HG03103 (cell line): ENCODE results near the gene ZNF70.

Experiments
- ATAC-seq: cut with Tn5 transposase; IDR thresholded peaks from one replicate; pipeline ENCODE4 v1.9.1; 2021; ENCODE audit warnings: low read depth; ENCODE audit not compliant: unreplicated experiment

Gene ZNF70

GRCh38 chr22:23779731-23780130 is 28.8 kb upstream of the ZNF70 start:
- no peak for ATAC-seq

GRCh38 chr22:23779083-23779482 is 28.2 kb upstream of the ZNF70 start:
- ATAC-seq: no peak

- ATAC-seq: no peak
Measured at GRCh38 chr22:23778577-23778900, 27.6 kb upstream of the ZNF70 start.

DNA sequence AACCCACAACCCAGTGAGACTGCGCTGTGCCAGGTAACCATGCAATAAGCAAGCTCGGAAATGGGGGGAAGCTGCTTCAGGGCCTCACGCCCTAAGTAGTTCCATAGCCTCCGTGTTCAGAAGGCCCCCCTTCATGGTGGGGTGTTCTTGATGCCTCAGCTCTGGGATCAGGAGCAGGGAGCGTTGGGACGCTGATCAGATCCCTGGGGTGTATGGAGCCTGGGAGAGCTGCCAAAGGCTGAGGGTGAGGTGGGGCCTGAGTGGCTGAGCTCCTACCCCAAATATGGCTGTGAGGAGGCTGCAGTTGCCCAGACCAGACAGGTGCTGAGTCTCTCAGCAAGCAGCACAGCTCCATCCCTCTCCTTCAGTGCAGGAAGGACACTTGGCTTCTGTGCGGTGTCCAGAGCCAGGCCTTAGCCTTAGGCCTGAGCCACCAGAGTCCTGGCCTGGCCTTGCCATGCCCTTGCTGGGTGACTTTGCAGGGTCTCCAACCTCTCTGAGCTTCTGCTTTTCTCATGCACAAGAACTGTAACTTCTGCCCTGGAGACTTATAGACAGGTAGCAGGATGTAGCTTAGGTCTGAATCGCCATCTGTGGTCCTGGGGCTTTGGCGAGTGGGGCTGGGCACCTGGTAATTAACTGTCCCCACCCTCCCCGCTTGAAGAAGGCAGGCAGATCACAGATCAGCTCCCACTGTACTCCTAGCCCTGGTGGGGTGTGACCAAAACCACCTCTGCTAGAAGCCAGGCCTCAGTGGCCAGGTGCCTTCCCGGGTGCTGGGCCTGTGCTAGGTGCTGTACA is 27.1 kb upstream of the ZNF70 start:
- ATAC-seq: no peak

GRCh38 chr22:23775779-23776375 is 25.0 kb upstream of the ZNF70 start:
- no peak for ATAC-seq

DNA sequence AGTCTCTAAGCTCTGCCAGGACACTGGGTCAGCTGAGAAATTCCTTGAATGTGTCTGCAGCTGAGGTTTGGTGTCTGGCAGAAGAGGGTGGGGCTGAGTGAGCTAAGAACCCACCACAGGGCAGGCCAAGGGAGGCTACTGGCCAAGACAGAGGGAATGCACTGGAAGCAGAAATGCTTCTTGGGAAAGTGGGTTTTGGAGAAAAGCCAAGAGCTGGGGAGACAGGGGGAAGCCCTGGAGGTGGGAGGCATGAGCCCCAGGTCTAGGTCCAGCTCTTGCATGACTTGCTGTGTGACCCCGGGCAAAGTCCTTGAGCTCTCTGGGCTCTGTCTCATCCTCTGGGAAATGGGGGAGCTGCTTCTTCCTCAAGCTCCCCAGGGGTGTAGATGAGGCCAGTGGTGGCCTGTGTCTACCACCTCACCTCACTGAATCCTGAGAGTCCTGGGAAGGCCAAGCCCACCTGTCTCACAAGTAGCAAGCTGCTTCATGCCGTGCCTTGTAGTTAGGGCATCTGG is 24.1 kb upstream of the ZNF70 start:
- no peak for ATAC-seq

DNA sequence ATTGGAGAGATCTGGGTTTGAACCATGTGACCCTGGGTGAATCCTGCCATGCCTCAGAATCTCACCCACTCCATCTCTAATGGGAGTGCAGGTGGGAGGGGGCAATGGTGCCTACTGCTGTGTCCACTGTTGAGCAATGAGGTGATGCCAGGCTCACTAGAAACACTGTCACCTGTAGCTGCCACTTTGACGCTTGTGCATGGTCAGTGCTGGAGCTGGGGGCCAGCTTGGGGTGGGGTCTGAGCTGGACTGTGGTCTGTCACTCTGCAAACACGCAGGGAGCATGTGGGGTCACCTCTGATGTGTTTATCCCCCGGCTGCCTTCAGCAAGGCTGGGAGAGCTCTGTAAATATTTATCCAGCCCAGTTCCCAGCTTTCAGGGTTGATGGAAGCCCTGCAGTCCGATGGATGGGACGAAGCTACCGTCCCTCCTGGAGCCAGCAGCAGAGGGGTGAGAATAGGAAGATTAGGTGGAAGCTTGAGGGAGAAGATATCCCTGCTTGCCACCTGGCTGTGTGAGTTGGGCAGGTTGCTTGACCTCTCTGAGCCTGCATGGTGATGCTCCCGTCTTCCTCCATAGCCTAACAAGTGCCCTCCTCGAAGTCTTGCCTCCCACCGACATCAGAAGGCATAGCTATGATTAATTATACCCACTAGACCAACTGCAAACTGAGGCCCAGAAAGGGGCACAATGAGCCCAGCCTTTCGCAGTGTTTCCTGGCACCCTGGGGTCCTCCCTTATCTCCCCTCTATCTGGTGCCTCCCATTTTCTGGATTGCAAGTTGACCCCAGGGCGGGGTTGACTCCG is 23.4 kb upstream of the ZNF70 start:
- no peak for ATAC-seq

DNA sequence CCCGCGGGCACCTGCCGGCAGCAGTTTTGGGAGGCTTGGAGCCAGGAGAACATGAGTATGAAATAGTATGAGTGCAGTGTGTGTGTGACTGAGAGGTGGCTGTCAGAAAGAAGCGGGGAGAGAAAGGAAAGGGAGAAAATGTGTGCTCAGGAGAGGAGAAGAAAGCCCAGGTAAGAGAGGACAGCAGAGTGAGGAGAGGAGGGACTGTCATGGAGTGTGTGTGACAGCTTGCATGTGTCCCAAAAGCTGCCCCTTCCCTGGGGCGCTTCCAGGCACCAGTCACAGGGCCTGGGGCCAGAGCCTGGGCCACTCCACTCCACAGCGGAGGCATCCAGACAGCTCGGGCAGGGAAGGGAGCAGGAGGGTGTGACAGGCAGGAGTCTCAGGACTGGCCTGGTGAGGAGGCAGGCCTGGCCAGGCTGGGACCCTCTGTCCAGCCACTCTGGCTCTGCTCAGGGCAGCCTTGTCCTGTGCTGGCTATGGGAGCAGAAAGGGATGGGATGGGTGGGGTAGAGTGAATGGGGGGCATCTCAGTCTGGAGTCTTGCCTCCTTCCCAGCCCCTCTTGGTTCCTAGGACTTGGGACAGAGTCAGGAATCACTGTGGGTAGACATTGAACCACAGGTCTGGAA is 22.7 kb upstream of the ZNF70 start:
- ATAC-seq: no peak

DNA sequence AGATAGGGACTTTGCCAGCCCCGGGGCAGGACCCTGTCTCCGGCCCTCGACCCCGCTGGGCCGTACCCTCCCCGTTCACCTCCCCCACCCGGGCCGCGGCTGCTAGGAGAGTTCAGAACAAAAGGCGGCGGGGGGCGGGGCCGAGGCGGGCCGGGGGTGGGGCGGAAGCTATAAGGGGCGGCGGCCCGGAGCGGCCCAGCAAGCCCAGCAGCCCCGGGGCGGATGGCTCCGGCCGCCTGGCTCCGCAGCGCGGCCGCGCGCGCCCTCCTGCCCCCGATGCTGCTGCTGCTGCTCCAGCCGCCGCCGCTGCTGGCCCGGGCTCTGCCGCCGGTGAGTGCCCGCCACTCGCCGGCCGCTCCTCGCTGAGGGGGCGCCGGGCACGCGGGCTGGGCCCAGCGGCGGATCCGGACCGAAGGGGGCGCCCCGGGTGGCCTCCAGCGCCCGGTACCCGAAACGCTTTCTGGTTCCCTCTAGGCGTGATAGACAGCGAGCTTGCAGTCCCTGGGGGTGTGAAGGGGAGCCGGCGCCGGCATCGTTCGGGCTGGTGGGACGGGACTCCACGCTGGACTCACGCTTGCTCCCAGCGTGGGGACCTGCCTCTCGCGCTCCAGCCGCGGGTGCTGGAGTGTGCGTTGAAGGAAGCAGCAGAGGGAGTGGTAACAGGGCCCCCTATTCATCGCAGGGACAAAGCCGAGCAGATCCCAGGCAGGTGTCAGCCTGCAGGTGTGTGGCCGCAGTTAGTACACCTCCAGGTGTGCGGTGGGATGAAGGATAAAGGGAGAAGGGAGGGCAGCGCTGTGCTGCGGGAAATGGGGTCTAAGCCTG is 21.9 kb upstream of the ZNF70 start, which contains the start of gene MMP11:
Gene MMP11 (plus strand): TSS at position 201 of the 825 bp plus-strand sequence. CDS start 22 bp downstream, at position 223.
- no peak for ATAC-seq

DNA sequence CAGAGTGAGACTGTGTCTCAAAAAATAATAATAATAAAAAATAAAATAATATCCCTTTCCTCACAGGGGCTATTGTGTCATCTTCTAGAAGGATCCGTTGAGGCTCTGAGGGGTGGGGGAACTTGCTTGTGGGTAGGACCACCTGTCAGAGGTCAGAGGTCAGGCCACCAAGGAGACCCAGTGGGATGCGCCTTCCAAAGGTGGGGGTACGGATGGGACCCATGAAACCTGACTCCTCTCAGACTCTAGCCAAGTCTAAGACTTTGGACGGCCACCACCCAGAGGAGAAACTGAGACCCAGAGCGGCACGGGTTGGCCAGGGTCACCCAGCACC is 21.4 kb upstream of the ZNF70 start:
- ATAC-seq: no peak

GRCh38 chr22:23769321-23769965 is 18.5 kb upstream of the ZNF70 start:
- ATAC-seq: no peak

DNA sequence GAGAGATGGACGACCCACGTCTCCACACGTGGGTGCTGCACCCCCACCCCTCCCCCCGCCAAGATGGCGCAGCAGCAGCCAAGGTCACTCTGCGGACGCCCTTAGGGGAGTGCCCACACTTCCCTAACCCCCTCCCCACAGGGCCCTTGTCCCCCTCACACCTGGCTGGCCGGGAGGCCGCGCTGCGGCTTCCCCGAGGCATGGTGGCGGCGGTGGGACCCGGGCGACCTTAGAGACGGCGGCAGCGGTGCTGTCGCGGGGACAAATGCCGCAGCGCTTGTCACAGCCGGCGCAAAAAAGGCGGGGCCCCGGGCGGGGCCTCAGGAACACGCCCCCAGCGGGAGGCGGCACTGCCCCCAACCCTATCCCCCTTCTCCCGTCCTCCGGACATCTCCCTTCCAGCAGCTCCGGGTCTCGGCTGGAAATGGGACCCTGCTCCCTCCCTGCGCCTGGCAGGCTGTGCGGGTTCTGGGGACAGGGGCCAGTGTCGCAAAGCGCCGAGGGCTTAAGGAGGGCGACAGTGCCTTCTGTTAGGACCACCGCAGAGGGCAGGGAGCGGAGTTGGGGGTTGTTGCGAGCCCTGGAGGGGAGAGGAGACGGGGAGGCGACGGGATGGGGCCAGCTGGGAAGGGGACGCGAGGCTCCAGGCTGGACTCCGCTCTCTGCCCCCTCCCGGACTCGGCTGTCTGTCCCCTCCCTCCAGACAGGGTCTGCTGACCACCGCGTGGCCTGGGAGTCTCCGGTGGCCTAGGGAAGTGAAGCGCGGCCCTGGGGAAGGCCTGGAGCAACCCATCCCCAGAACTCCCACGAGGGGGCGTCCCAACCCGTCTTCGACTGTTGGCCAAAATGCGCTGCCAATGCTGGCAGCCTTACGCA is 17.0 kb upstream of the ZNF70 start, which contains the start of gene CHCHD10:
Gene CHCHD10 (minus strand): TSS at position 300 of the 876 bp plus-strand sequence. CDS start 98 bp downstream, at position 202.
- no peak for ATAC-seq

DNA sequence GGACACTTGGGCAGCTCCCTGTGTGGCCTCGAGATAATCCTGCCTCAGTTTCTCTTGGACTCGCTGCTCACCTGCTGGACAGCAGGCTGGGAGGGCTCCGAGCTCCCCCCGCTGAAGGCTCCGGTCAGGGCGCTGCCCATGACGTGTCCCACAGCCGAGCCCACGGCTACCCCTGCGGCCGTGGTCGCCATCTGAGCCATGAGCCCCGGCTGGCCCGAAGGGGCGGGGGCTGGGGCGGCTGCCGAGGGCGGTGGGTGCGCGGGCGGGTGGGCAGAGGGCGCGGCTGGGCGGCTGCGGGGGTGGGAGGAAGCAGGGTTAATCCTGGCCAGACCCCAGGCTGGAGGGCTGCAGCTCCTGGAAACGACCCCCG is 16.4 kb upstream of the ZNF70 start:
- ATAC-seq: no peak

GRCh38 chr22:23764899-23765881 is 14.3 kb upstream of the ZNF70 start:
- no peak for ATAC-seq

GRCh38 chr22:23763954-23764353 is 13.0 kb upstream of the ZNF70 start:
- no peak for ATAC-seq

- no peak for ATAC-seq
Measured at GRCh38 chr22:23763579-23763945, 12.7 kb upstream of the ZNF70 start.

DNA sequence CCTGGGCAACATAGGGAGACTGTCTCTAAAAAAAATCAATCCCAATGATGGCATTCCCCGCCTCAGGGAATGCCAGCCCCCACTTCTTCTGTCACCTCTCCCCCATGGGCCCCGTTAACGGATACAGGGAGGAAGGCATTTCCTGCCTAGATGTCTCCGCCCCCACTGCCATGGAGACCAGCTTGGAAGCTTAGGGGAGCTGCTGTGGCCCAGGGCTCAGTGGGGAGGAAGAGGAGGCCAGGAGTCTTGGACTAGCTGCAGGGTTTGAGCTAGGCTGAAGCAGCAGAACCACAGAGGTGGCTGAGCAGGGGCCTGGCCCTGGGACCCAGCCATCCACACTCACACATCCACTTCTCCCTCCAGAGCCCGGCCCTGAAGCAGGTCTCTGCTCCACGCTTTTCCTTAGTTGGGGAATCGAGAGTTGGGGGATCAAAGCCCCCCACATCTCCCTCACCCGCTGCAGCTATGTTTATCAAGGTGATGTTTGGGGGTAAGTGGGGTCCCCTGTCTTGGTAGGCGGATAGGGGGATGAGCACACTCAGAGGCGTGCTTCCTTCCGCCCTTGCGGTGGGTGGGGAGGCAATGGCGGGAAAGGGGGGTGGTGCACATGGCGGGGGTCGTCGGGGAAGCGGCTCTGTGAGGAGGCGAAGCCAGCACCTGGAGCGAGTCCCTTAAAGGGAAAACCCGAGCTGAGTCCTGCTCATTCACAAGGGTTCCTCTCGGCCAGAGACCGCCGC is 12.1 kb upstream of the ZNF70 start, which contains the start of gene C22orf15:
Gene C22orf15 (plus strand): TSS at position 149 of the 737 bp plus-strand sequence. CDS start 317 bp downstream, at position 466.
- no peak for ATAC-seq
